ENCODE results near the gene RNF113B.

DNA sequence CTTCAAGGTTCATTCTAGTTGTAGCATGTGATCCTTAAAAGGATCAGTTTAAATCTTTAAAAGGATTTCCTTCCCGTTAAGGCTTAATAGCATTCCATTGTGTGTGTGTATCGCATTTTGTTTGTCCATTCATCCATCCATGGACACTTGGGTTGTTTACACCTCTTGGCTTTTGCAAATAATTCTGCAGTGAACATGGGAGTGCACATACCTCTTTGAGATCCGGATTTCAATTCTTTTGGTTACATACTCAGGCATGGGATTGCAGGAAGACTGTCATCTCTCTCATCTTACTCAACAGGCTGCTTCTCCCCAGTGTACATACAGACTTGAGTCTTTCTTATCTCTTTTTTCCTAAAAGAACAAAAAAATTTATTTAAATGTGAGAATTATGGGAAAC, 1.2 kb downstream of the RNF113B start:
- TF ChIP-seq, protein P1, sequence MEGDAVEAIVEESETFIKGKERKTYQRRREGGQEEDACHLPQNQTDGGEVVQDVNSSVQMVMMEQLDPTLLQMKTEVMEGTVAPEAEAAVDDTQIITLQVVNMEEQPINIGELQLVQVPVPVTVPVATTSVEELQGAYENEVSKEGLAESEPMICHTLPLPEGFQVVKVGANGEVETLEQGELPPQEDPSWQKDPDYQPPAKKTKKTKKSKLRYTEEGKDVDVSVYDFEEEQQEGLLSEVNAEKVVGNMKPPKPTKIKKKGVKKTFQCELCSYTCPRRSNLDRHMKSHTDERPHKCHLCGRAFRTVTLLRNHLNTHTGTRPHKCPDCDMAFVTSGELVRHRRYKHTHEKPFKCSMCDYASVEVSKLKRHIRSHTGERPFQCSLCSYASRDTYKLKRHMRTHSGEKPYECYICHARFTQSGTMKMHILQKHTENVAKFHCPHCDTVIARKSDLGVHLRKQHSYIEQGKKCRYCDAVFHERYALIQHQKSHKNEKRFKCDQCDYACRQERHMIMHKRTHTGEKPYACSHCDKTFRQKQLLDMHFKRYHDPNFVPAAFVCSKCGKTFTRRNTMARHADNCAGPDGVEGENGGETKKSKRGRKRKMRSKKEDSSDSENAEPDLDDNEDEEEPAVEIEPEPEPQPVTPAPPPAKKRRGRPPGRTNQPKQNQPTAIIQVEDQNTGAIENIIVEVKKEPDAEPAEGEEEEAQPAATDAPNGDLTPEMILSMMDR (IDR thresholded peaks at IDR 0.05): no peak
- no peak for TF ChIP-seq EZH2 (IDR thresholded peaks at IDR 0.05)
